NB4 (cell line): ENCODE results near the gene RBBP8NL.

Source experiments
- CTCF ChIP-seq: IDR thresholded peaks from one replicate; pipeline ENCODE4 v1.5.1; 2012; ENCODE audit warnings: low read depth, low read length
- MYC ChIP-seq: IDR thresholded peaks from 2 replicates; pipeline ENCODE4 v1.6.1; 2011; ENCODE audit warnings: low read depth, low read length

GRCh38 chr20:62464425-62464770 is 37.1 kb upstream of the RBBP8NL start:
- TF ChIP-seq CTCF (no peak), MYC (no peak)
